ENCODE data around the gene PTTG2. TPM values are rescaled to one million over a fixed set of nuclear protein-coding genes. Genes with fewer than 3 reads are reported as not detected.

Gene PTTG2
- total RNA-seq, result 0.82 TPM

DNA sequence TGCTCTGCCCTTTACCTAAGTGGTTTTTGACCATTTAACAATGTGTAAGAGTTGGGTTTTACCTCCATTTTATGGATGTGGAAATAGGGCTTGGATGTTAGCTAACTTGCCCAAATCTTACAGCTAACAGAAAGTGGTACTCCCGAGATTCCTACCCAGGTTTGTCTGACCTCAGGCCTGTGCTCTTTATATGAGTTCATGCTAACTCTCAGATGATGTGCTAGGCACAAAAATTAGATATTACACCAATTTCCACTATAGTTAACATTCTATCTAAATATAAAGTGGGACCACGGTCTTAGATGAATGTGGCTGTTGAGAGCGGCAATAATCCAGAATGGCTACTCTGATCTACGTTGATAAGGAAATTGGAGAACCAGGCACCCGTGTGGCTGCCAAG lies at the start of gene PTTG2:
TSS of gene PTTG2 (plus strand) at position 301 of the 400 bp plus-strand sequence. CDS start at position 338, 37 bp downstream.

Other genes with a start within 250 kb of the PTTG2 start
- 33.8 TPM for gene PGM2, start 133.7 kb upstream of the PTTG2 start, total RNA-seq
- 186 TPM for gene TBC1D1, start 69.3 kb upstream of the PTTG2 start, total RNA-seq